Kidney (tissue), 14 donors: Measurements from ENCODE around the gene HOXC5. TPM values are rescaled to one million over a fixed set of nuclear protein-coding genes. Genes with fewer than 3 reads are reported as not detected.

Experiments used
- DNase-seq, 5 donors: peaks; one replicate each; pipeline ENCODE4 v3.0.0-alpha.2; 2013 to 2020
- FAIRE-seq: peaks from 2 replicates; lab custom pipeline; 2012; peaks lifted over from hg19 to GRCh38; lab: Jason Lieb, UNC
- H3K27ac ChIP-seq, 2 donors: one replicate each; pipeline ENCODE4 v1.7.0; 2013; ENCODE audit warnings: low read depth in 2 of 2, low read length in 2 of 2, inconsistent platforms in 1 of 2
- H3K27me3 ChIP-seq: one replicate; pipeline ENCODE4 v1.7.1; 2013; ENCODE audit warnings: low read length, inconsistent platforms; ENCODE audit not compliant: control insufficient read depth, insufficient read depth
- H3K36me3 ChIP-seq, 3 donors: one replicate each; pipeline versions ENCODE4 v1.7.0 to v1.7.1; 2013; ENCODE audit warnings: low read length in 3 of 3, control low read depth in 1 of 3, inconsistent platforms in 1 of 3; ENCODE audit not compliant: insufficient read depth in 3 of 3, control insufficient read depth in 2 of 3
- H3K4me1 ChIP-seq, 3 donors: one replicate each; pipeline versions ENCODE4 v1.7.0 to v1.7.1; 2013; ENCODE audit warnings: low read length in 3 of 3, inconsistent platforms in 1 of 3, low read depth in 1 of 3; ENCODE audit not compliant: control insufficient read depth in 2 of 3, insufficient read depth in 2 of 3
- H3K4me3 ChIP-seq, 3 donors: one replicate each; pipeline versions ENCODE4 v1.7.0 to v1.8.1; 2013; ENCODE audit warnings: low read length in 3 of 3, control low read depth in 1 of 3, inconsistent platforms in 1 of 3
- H3K9ac ChIP-seq, 3 donors: one replicate each; pipeline versions ENCODE4 v1.7.0 to v1.7.1; 2013; ENCODE audit warnings: low read length in 3 of 3, control low read depth in 1 of 3, inconsistent platforms in 1 of 3
- H3K9me3 ChIP-seq, 3 donors: one replicate each; pipeline versions ENCODE4 v1.7.0 to v1.7.1; 2013; ENCODE audit warnings: low read length in 3 of 3, control low read depth in 1 of 3, inconsistent platforms in 1 of 3; ENCODE audit not compliant: control insufficient read depth in 2 of 3, insufficient read depth in 1 of 3
- intact Hi-C: fragments of 100-400 bp; cut with DNase I; formaldehyde crosslinking; loops from one replicate; pipeline ENCODE4 v1.11.1; 2022
- polyA plus RNA-seq: library from polyadenylated mRNA; stranded (reverse); fragments of 350-450 nt; fragmentation: Illumina TruSeq; extraction: RNeasy Lipid Tissue Mini Kit (QIAGEN cat#74804); gene quantifications from one replicate; pipeline ENCODE4 v1.2.3, GENCODE V29; 2014; ENCODE audit warnings: low read depth, low replicate concordance; ENCODE audit not compliant: insufficient read depth
- total RNA-seq: library from RNA; stranded (reverse); fragmentation: NEBNext Ultra II Directional; extraction: Animal tissue kit (Norgen Biotek cat#: 25700); gene quantifications from one replicate; pipeline ENCODE4 v1.2.1, GENCODE V29; 2021
- TF ChIP-seq, protein P1 (sequence below): IDR thresholded peaks from 3 replicates; pipeline ENCODE4 v1.5.1; 2012; ENCODE audit warnings: mild to moderate bottlenecking, moderate library complexity, borderline replicate concordance; ENCODE audit not compliant: insufficient read depth; ENCODE audit errors: extremely low read depth
- donor health status: control.
- donor health status: control.
- donor health status: control.
- donor health status: control.
- donor health status: control.
- donor health status: DM: yes; HTN: yes; CAD: no.
- donor health status: Normal renal cell carcinoma (clear cell type).

HOXC5 gene
- total and polyA plus RNA-seq, 2 donors from 2014 or later, result 0.24 to 4.8 TPM

- DNase-seq (peak; percentile 94 to 98 (median 97)), FAIRE-seq (no peak)
- TF ChIP-seq, protein P1, sequence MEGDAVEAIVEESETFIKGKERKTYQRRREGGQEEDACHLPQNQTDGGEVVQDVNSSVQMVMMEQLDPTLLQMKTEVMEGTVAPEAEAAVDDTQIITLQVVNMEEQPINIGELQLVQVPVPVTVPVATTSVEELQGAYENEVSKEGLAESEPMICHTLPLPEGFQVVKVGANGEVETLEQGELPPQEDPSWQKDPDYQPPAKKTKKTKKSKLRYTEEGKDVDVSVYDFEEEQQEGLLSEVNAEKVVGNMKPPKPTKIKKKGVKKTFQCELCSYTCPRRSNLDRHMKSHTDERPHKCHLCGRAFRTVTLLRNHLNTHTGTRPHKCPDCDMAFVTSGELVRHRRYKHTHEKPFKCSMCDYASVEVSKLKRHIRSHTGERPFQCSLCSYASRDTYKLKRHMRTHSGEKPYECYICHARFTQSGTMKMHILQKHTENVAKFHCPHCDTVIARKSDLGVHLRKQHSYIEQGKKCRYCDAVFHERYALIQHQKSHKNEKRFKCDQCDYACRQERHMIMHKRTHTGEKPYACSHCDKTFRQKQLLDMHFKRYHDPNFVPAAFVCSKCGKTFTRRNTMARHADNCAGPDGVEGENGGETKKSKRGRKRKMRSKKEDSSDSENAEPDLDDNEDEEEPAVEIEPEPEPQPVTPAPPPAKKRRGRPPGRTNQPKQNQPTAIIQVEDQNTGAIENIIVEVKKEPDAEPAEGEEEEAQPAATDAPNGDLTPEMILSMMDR, result no peak
- no peaks in the 10 kb centered on the region for H3K9me3 ChIP-seq
- intact Hi-C loops, result no loop called here
- peak overlapping the region; percentile 92 to 96 for H3K27ac ChIP-seq
- H3K4me3 ChIP-seq, result peak overlapping the region; percentile 71 to 87 (median 83)
- H3K9ac ChIP-seq, result peak overlapping the region; percentile 63 to 90 (median 72)
- no peaks in the 10 kb centered on the region for H3K27me3 ChIP-seq
- H3K4me1 ChIP-seq, result peaks cover 0 to 21% (median 13%) of the 10 kb centered on the region in 3 donors
- H3K36me3 ChIP-seq, result no peaks in the 10 kb centered on the region
These were observed 14.9 kb upstream of the HOXC5 start for GRCh38 chr12:54017878-54018467.

- no peak for FAIRE-seq
- intact Hi-C loops, result no loop called here
- Histone ChIP-seq H3K27ac (peak overlapping the region; percentile 92 to 96), H3K36me3 (no peaks in the 10 kb centered on the region), H3K9ac (peak overlapping the region; percentile 10 to 90 (median 63)), H3K4me3 (peak overlapping the region; percentile 62 to 83 (median 71)), H3K27me3 (no peaks in the 10 kb centered on the region), H3K4me1 (peaks cover 2 to 15% (median 9%) of the 10 kb centered on the region in 3 donors), H3K9me3 (no peaks in the 10 kb centered on the region)
- DNase-seq, result peak in 1 of 5 donors; percentile 89
- TF ChIP-seq, protein P1, result no peak
These were observed 14.3 kb upstream of the HOXC5 start for GRCh38 chr12:54018468-54018984.

- Histone ChIP-seq H3K9me3 (no peaks in the 10 kb centered on the region), H3K4me3 (peak overlapping the region in 1 of 3 donors; percentile 83), H3K27ac (peak overlapping the region; percentile 73 to 96), H3K27me3 (no peaks in the 10 kb centered on the region), H3K9ac (peak overlapping the region; percentile 5 to 73 (median 6)), H3K4me1 (peaks cover 2 to 14% (median 10%) of the 10 kb centered on the region in 3 donors), H3K36me3 (no peaks in the 10 kb centered on the region)
- no peak for FAIRE-seq
- TF ChIP-seq, protein P1, result no peak
- DNase-seq, result peak in 2 of 5 donors; percentile 34 to 66
- intact Hi-C loops, result no loop called here
These were observed 13.6 kb upstream of the HOXC5 start for GRCh38 chr12:54019091-54019811.
